Measurements from ENCODE around the gene GGCX. TPM values are rescaled to one million over a fixed set of nuclear protein-coding genes. Genes with fewer than 3 reads are reported as not detected.

The GGCX gene
- total and polyA plus RNA-seq, 2 of the 4 experiments (the other 2 are of a cell fraction), result 35.0 to 39.4 TPM

- Histone ChIP-seq H2BK15ac (ENCODE audit: low read depth, low read length) (peak overlapping the region; percentile 92; the same call in 2 of the 3 replicates), H3K4me2 (ENCODE audit: low read depth, low read length) (no peak overlapping the region), H4K20me1 (ENCODE audit: insufficient read depth, low read length) (no peaks in the 10 kb centered on the region), H3K27ac (ENCODE audit: insufficient read depth, low read length) (peak overlapping the region; percentile 72), H4K91ac (ENCODE audit: insufficient read depth, low read depth, low read length) (peak overlapping the region; percentile 96), H3K4me1 (ENCODE audit: control insufficient read depth, insufficient read depth, low read length) (peaks cover 32% of the 10 kb centered on the region), H3K36me3 (ENCODE audit: control insufficient read depth, insufficient read depth, low read length) (no peaks in the 10 kb centered on the region), H3K18ac (ENCODE audit: low read depth, low read length) (peak overlapping the region; percentile 78), H2AK9ac (replicated peaks; ENCODE audit: low read depth, low read length, poor library complexity) (peak overlapping the region; percentile 86), H4K5ac (ENCODE audit: low read depth, low read length) (peak overlapping the region; percentile 53; the same call in 1 of the 2 replicates), H2AK5ac (ENCODE audit: low read depth, low read length) (peak overlapping the region; percentile 89), H3K14ac (replicated peaks; ENCODE audit: low read depth, low read length) (peak overlapping the region; percentile 67), H2AFZ (replicated peaks; ENCODE audit: low read length, poor library complexity) (peak overlapping the region; percentile 70), H3K4ac (ENCODE audit: low read depth, low read length) (peak overlapping the region; percentile 98), H2BK5ac (ENCODE audit: low read depth, low read length, poor library complexity, severe bottlenecking) (peak overlapping the region; percentile 89), H3K9me1 (ENCODE audit: insufficient read depth, low read length) (peaks cover 49% of the 10 kb centered on the region), H3K27me3 (ENCODE audit: control insufficient read depth, insufficient read depth, low read length) (no peaks in the 10 kb centered on the region), H3K79me1 (ENCODE audit: low read depth in 1 of 2, low read length in 2 of 2) (peaks cover 0 to 24% of the 10 kb centered on the region in 2 experiments; a peak in 2 of 4 replicates), H3K9me3 (ENCODE audit: control insufficient read depth, insufficient read depth, low read length) (no peaks in the 10 kb centered on the region), H3K9ac (ENCODE audit: low read depth, low read length) (no peak overlapping the region), H3K4me3 (ENCODE audit: insufficient read depth, low read depth, low read length) (no peak overlapping the region), H2BK120ac (ENCODE audit: low read depth, low read length) (peak overlapping the region; percentile 91), H3K56ac (ENCODE audit: extremely low read depth, insufficient read depth, low read length) (no peak overlapping the region), H3K23ac (ENCODE audit: low read depth, low read length) (peak overlapping the region; percentile 70; the same call in 1 of the 2 replicates), H4K8ac (ENCODE audit: low read depth in 2 of 2, low read length in 2 of 2) (peak overlapping the region in 1 of 2 experiments; percentile 79; a peak in 2 of 4 replicates), H2BK20ac (ENCODE audit: low read depth, low read length) (peak overlapping the region; percentile 95)
- ATAC-seq (ENCODE audit: low read depth) (no peak), DNase-seq (peak; percentile 39)
- intact Hi-C loops (cut with micrococcal nuclease) (no loop called here), in situ Hi-C loops (cut with MboI; ENCODE audit: low sequenced_read_pairs) (no loop called here), dilution Hi-C loops (cut with HindIII; ENCODE audit: low sequenced_read_pairs, unreplicated experiment) (no loop called here)
- no TSS peak for BruUV-seq (replicated peaks)
- POLR2A ChIA-PET (ENCODE audit: unreplicated experiment), result interaction anchor here (1.0 to 1.2 kb wide), 2 partner anchors 35 to 43 kb away, joined by 3 to 6 read pairs (median 4); partner anchors contain the start of gene MAT2A
- 0 out of 2 replicates have a peak, but pooled peaks have one; percentile 4 for TF ChIP-seq BHLHE40 (IDR thresholded peaks at IDR 0.05; ENCODE audit: low read depth, low read length)
- no peak for TF ChIP-seq RFX5 (IDR thresholded peaks at IDR 0.05; ENCODE audit: low read depth, low read length)
- WGBS, 2 experiments (ENCODE audit: extremely low coverage in 2 of 2, insufficient read length in 1 of 2), result 82% methylated on average over 9 of the region's 18 CpGs; no CpG with 5 or more reads in 1 of the 2 experiments
- CTCF ChIA-PET, result interaction anchor here (0.9 to 1.4 kb wide), 3 partner anchors 35 to 83 kb away, joined by 3 to 5 read pairs (median 4); partner anchors contain the start of gene MAT2A
These were observed 57.2 kb downstream of the GGCX start for GRCh38 chr2:85503851-85504777.

Measured in IMR-90 (cell line).